CD4-positive, CD25-positive, alpha-beta regulatory T cell (primary cell): ENCODE results near the gene RBM22. TPM values are rescaled to one million over a fixed set of nuclear protein-coding genes. Genes with fewer than 3 reads are reported as not detected.

Experiments
- ATAC-seq, 2 donors: fragments of 150-1000 bp; cut with Tn5 transposase; one replicate each; pipeline ENCODE4 v1.10.0; 2021; ENCODE audit warnings: low read depth in 2 of 2, moderate number of reproducible peaks in 2 of 2, moderate library complexity in 1 of 2
- DNase-seq, 3 donors: peaks; one replicate each; pipeline versions ENCODE4 v3.0.0 to v3.0.0-alpha.2; 2012 to 2022; ENCODE audit warnings: mixed read lengths in 1 of 3
- H3K27ac ChIP-seq: one replicate; pipeline ENCODE4 v1.7.0; 2013; ENCODE audit warnings: mild to moderate bottlenecking, low read length; ENCODE audit not compliant: insufficient read depth, poor library complexity, severe bottlenecking
- H3K27me3 ChIP-seq: one replicate; pipeline ENCODE4 v1.7.0; 2013; ENCODE audit warnings: low read length; ENCODE audit not compliant: control insufficient read depth, insufficient read depth
- H3K36me3 ChIP-seq: one replicate; pipeline ENCODE4 v1.7.0; 2013; ENCODE audit warnings: mild to moderate bottlenecking, low read length, moderate library complexity; ENCODE audit not compliant: control insufficient read depth, insufficient read depth
- H3K4me1 ChIP-seq: 2 replicates; pipeline ENCODE4 v1.7.0; 2013; ENCODE audit warnings: mild to moderate bottlenecking, low read length; ENCODE audit not compliant: insufficient read depth, control insufficient read depth, poor library complexity, severe bottlenecking
- H3K4me3 ChIP-seq: one replicate; pipeline ENCODE4 v1.7.0; 2013; ENCODE audit warnings: low read depth, mild to moderate bottlenecking, low read length, moderate library complexity
- H3K9me3 ChIP-seq, 2 experiments: 1 replicate in 1 of 2; 2 replicates in 1 of 2; pipeline ENCODE4 v1.7.0; 2013; ENCODE audit warnings: low read length in 2 of 2, mild to moderate bottlenecking in 1 of 2, moderate library complexity in 1 of 2; ENCODE audit not compliant: control insufficient read depth in 2 of 2
- H3K27ac Mint-ChIP-seq, 3 donors: one replicate each; pipeline ENCODE4 v1.8.0; 2020 to 2022; ENCODE audit warnings: mild to moderate bottlenecking in 3 of 3, mixed read lengths in 3 of 3, moderate library complexity in 2 of 3
- H3K27me3 Mint-ChIP-seq: one replicate; pipeline ENCODE4 v1.8.0; 2022; ENCODE audit warnings: mild to moderate bottlenecking, mixed read lengths
- H3K36me3 Mint-ChIP-seq: one replicate; pipeline ENCODE4 v1.8.0; 2020; ENCODE audit warnings: mixed read lengths
- H3K4me1 Mint-ChIP-seq, 4 donors: one replicate each; pipeline ENCODE4 v1.8.0; 2020 to 2022; ENCODE audit warnings: mixed read lengths in 4 of 4, mild to moderate bottlenecking in 1 of 4
- H3K4me3 Mint-ChIP-seq, 4 donors: one replicate each; pipeline ENCODE4 v1.8.0; 2020 to 2022; ENCODE audit warnings: mild to moderate bottlenecking in 4 of 4, mixed read lengths in 4 of 4, moderate library complexity in 3 of 4
- H3K9me3 Mint-ChIP-seq, 7 donors: one replicate each; pipeline ENCODE4 v1.8.0; 2020 to 2022; ENCODE audit warnings: mixed read lengths in 7 of 7, mild to moderate bottlenecking in 3 of 7, moderate library complexity in 2 of 7
- polyA plus RNA-seq, 4 donors: library from polyadenylated mRNA; unstranded; fragments of 300-500 nt; fragmentation: Illumina TruSeq; gene quantifications; one replicate each; pipeline ENCODE4 v1.2.3, GENCODE V29; 2021
- total RNA-seq: library from RNA; stranded (reverse); gene quantifications from one replicate; pipeline ENCODE4 v1.2.3, GENCODE V29; 2022

RBM22 gene
- total and polyA plus RNA-seq, 5 donors from 2014 or later = 67.9 to 109 (median 70.5) TPM

- Mint-ChIP-seq H3K27ac (no peak overlapping the region), H3K4me1 (peaks cover 0 to 16% (median 5%) of the 10 kb centered on the region in 4 donors), H3K9me3 (no peaks in the 10 kb centered on the region), H3K27me3 (peaks cover 42% of the 10 kb centered on the region), H3K36me3 (no peaks in the 10 kb centered on the region), H3K4me3 (peak overlapping the region; percentile 64 to 80 (median 76))
- H3K27ac ChIP-seq = no peak overlapping the region
- H3K4me3 ChIP-seq = no peak overlapping the region
- peaks cover 16% of the 10 kb centered on the region for H3K4me1 ChIP-seq
- peaks cover 18% of the 10 kb centered on the region for H3K27me3 ChIP-seq
- DNase-seq (no peak), ATAC-seq (peak in 1 of 2 donors; percentile 26)
- no peaks in the 10 kb centered on the region for H3K9me3 ChIP-seq
- no peaks in the 10 kb centered on the region for H3K36me3 ChIP-seq
Observed at GRCh38 chr5:150671509-150672236, 29.2 kb downstream of the RBM22 start.

GRCh38 chr5:150670948-150671310, 29.9 kb downstream of the RBM22 start:
- ATAC-seq = no peak
- peaks cover 18% of the 10 kb centered on the region for H3K27me3 ChIP-seq
- peaks cover 16% of the 10 kb centered on the region for H3K4me1 ChIP-seq
- no peak overlapping the region for H3K4me3 ChIP-seq
- H3K4me3 Mint-ChIP-seq = peak overlapping the region in 3 of 4 donors; percentile 14 to 71 (median 57)
- H3K9me3 ChIP-seq = no peaks in the 10 kb centered on the region
- peaks cover 0 to 16% (median 5%) of the 10 kb centered on the region in 4 donors for H3K4me1 Mint-ChIP-seq
- H3K36me3 ChIP-seq = no peaks in the 10 kb centered on the region
- H3K36me3 Mint-ChIP-seq = no peaks in the 10 kb centered on the region
- H3K9me3 Mint-ChIP-seq = no peaks in the 10 kb centered on the region
- no peak for DNase-seq
- H3K27ac ChIP-seq = no peak overlapping the region
- peaks cover 42% of the 10 kb centered on the region for H3K27me3 Mint-ChIP-seq
- H3K27ac Mint-ChIP-seq = no peak overlapping the region

DNA sequence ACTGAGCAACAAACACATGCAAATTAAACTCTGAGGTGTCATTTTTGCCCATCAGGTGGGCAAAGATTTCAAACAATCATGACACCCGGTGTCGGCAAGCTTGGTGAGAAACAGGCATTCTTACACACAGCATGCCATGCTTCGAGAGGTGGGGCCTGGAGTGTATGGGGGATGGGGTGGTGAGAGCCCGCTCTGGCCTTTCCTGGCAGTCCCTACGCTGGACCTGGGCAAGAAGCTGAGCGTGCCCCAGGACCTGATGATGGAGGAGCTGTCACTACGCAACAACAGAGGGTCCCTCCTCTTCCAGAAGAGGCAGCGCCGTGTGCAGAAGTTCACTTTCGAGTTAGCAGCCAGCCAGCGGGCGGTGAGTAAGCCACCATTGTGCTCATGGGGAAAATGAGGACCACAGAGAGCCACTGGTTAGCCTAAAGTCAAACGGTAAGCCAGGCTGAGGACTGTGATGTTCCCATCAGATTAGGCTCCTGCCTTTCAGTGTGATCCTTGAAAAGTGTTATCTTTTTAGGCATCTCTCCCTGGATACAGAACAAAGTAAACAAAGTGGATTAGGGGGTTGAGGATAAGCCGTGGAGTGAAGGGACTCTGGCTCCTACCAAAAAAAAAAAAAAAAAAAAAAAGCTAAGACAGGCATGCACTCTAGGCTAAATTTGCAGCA, 30.5 kb downstream of the RBM22 start:
- Mint-ChIP-seq H3K9me3 (no peaks in the 10 kb centered on the region), H3K36me3 (no peaks in the 10 kb centered on the region), H3K27me3 (peaks cover 42% of the 10 kb centered on the region), H3K27ac (no peak overlapping the region), H3K4me3 (peak overlapping the region in 3 of 4 donors; percentile 18 to 71 (median 57)), H3K4me1 (peaks cover 0 to 16% (median 5%) of the 10 kb centered on the region in 4 donors)
- DNase-seq = no peak
- Histone ChIP-seq H3K9me3 (no peaks in the 10 kb centered on the region), H3K4me3 (no peak overlapping the region), H3K27ac (no peak overlapping the region), H3K27me3 (peaks cover 18% of the 10 kb centered on the region), H3K36me3 (no peaks in the 10 kb centered on the region), H3K4me1 (peaks cover 16% of the 10 kb centered on the region)
- ATAC-seq = no peak

- Mint-ChIP-seq H3K36me3 (no peaks in the 10 kb centered on the region), H3K27ac (no peak overlapping the region), H3K27me3 (peaks cover 23% of the 10 kb centered on the region), H3K9me3 (no peaks in the 10 kb centered on the region), H3K4me1 (peaks cover 0 to 2% (median 0%) of the 10 kb centered on the region in 4 donors), H3K4me3 (no peak overlapping the region)
- Histone ChIP-seq H3K4me3 (no peak overlapping the region), H3K27me3 (peaks cover 8% of the 10 kb centered on the region), H3K36me3 (no peaks in the 10 kb centered on the region), H3K9me3 (no peaks in the 10 kb centered on the region), H3K4me1 (no peaks in the 10 kb centered on the region), H3K27ac (no peak overlapping the region)
- ATAC-seq = no peak
- DNase-seq = no peak
Observed at GRCh38 chr5:150665044-150665443, 35.8 kb downstream of the RBM22 start.

- ATAC-seq = no peak
- Mint-ChIP-seq H3K36me3 (no peaks in the 10 kb centered on the region), H3K9me3 (no peaks in the 10 kb centered on the region), H3K27ac (no peak overlapping the region), H3K27me3 (peaks cover 19% of the 10 kb centered on the region), H3K4me3 (peak overlapping the region in 1 of 4 donors; percentile 39), H3K4me1 (no peaks in the 10 kb centered on the region)
- DNase-seq = no peak
- Histone ChIP-seq H3K27ac (no peak overlapping the region), H3K9me3 (no peaks in the 10 kb centered on the region), H3K27me3 (peaks cover 6% of the 10 kb centered on the region), H3K4me3 (no peak overlapping the region), H3K36me3 (no peaks in the 10 kb centered on the region), H3K4me1 (no peaks in the 10 kb centered on the region)
Observed at GRCh38 chr5:150663936-150664335, 36.9 kb downstream of the RBM22 start.

DNA sequence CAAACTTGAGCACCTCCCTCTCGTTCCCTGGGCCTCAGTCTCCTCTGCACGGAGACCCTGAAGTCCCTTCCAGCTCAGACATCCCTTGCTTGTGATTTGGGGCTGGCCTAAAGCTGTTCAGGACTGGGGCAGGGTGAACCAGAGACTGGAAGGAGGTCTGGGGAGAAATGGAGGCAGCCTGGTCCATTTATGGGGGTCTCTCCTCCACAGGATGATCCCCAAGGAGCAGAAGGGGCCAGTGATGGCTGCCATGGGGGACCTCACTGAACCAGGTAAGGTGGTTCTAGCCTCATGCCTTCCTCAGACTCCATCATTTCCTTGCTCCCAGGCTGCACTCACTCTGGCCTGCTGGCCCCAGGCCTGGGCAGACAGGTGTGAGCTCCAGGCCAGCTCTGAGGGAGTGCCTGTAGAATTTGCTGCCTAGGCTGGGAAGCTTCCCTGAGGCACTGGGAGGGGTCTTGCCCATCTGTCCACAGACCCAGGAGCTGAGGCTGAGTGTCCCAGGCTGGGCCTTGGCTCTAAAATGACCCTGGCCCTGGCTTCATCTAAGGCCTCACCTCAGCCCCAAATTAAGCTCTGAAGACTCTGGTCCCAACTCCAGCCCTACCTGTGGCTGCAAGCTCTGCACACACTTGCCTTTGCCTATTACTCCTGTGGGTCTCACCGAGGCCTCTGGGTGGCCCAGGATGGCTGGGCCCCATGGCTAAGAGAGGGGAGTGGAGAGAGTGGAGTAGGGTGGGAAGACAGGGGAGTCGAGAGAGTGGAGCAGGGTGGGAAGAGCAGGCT, 37.9 kb downstream of the RBM22 start:
- H3K36me3 Mint-ChIP-seq = no peaks in the 10 kb centered on the region
- Histone ChIP-seq H3K9me3 (no peaks in the 10 kb centered on the region), H3K4me1 (no peaks in the 10 kb centered on the region), H3K4me3 (no peak overlapping the region), H3K27me3 (peaks cover 6% of the 10 kb centered on the region), H3K27ac (no peak overlapping the region), H3K36me3 (no peaks in the 10 kb centered on the region)
- no peaks in the 10 kb centered on the region for H3K4me1 Mint-ChIP-seq
- DNase-seq (no peak), ATAC-seq (no peak)
- H3K9me3 Mint-ChIP-seq = no peaks in the 10 kb centered on the region
- H3K4me3 Mint-ChIP-seq = no peak overlapping the region
- no peak overlapping the region for H3K27ac Mint-ChIP-seq
- peaks cover 20% of the 10 kb centered on the region for H3K27me3 Mint-ChIP-seq

DNA sequence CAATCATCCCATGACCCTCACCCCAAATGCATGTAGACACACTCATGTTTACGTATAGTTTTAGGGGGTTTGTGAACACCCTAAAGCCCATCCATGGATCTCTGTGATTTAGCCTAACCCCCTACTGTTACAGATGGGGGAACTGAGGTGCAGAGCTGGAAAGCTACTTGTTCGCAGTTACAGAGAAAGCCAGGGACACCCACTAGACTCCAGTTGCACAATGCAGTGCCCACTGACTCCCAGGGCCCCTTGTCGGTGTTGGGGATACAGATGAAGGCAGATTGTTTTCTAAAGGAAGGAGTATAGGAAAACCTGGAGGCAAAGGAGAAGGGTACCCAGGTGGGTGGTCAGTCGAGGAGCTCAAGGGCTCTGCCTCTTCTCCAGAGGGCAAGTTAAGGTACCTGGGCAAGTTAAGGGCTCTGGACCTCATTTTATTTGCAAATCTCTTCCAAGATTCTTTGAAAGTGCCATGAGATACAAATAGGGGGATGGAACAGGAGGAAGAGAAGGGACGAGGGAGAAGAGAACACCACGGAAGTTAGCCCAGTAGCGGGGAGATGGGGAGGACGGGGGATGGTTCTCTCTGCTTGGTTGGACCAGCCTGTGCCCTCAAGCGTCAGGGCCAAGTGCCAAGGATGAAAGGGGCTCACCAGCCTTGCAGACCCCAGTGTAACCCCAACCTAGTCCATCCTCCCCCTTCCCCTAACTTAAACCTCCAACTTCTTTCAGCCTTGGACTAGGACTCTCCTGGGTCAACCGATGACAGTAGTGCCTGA, 38.9 kb downstream of the RBM22 start:
- Mint-ChIP-seq H3K27me3 (peaks cover 24% of the 10 kb centered on the region), H3K36me3 (no peaks in the 10 kb centered on the region), H3K27ac (peak overlapping the region in 1 of 3 donors; percentile 70), H3K9me3 (peaks cover 0 to 2% (median 0%) of the 10 kb centered on the region in 7 donors), H3K4me1 (peaks cover 0 to 6% (median 5%) of the 10 kb centered on the region in 4 donors), H3K4me3 (no peak overlapping the region)
- H3K4me3 ChIP-seq = no peak overlapping the region
- DNase-seq = no peak
- peaks cover 3% of the 10 kb centered on the region for H3K27me3 ChIP-seq
- H3K27ac ChIP-seq = no peak overlapping the region
- peaks cover under 1% of the 10 kb centered on the region for H3K4me1 ChIP-seq
- no peaks in the 10 kb centered on the region for H3K36me3 ChIP-seq
- no peak for ATAC-seq
- H3K9me3 ChIP-seq = no peaks in the 10 kb centered on the region
